Skin epidermis (tissue), 12 donors: ENCODE data around the gene MT1G.
"Not testable (repeated sequence)": the region's sequence is repeated elsewhere in the genome, so short reads cannot be mapped to it uniquely, and the experiment has no call there.

Experiments used
- H3K27ac ChIP-seq, 21 experiments: fragments of 200-600 bp; sonication (generic) in 11 of 21; one replicate each; pipeline ENCODE4 v1.5.0; 2020; ENCODE audit warnings: mild to moderate bottlenecking in 3 of 21, inconsistent platforms in 2 of 21, moderate library complexity in 2 of 21
- H3K4me3 ChIP-seq, 7 experiments: fragments of 200-600 bp; sonication (generic) in 2 of 7; one replicate each; pipeline ENCODE4 v1.5.0; 2020; ENCODE audit warnings: inconsistent platforms in 2 of 7, mild to moderate bottlenecking in 2 of 7, moderate library complexity in 1 of 7

MT1G gene

GRCh38 chr16:56625943-56626654, 41.8 kb downstream of the MT1G start:
- peak overlapping the region; percentile 62 to 96 (median 85) for H3K27ac ChIP-seq
- H3K4me3 ChIP-seq: peak overlapping the region; percentile 30 to 65 (median 52)

DNA sequence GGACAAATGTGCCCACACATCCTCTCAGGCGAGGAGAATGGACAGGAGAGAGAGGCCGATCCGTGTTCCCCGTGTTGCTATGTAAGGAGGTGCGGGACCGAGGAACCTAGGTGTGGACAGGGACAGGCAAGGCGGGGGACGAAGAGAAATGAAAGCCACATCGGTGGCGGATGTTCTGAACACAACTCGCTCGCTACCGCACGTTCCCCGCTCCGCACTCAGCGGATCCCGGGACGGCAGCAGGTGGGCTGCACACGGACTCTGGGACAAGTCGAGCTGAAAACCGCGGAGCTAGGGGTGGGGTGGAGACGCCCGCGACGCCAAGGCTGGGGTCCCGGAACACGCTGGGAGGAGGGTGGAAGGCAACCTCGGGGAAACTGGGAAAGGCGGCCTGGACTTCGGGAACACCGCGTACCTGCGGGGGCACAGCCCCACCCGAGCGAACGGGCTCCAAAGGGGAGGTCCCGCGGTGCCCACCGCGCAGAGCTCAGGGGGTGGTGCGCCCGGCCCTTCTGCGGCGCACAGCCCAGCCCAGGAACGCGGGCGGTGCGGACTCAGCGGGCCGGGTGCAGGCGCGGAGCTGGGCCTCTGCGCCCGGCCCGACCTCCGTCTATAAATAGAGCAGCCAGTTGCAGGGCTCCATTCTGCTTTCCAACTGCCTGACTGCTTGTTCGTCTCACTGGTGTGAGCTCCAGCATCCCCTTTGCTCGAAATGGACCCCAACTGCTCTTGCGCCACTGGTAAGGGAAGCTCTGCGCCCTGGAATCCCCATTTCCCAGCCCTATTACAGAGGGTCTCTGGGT, 42.5 kb downstream of the MT1G start, which contains the start of gene MT1E:
MT1E (plus strand) TSS at position 642 of the 803 bp plus-strand sequence; CDS start at position 713, 71 bp downstream.
- peak within 1 kb of the TSS; percentile 62 to 96 (median 85) for H3K27ac ChIP-seq
- peak within 1 kb of the TSS; percentile 30 to 65 (median 52) for H3K4me3 ChIP-seq

DNA sequence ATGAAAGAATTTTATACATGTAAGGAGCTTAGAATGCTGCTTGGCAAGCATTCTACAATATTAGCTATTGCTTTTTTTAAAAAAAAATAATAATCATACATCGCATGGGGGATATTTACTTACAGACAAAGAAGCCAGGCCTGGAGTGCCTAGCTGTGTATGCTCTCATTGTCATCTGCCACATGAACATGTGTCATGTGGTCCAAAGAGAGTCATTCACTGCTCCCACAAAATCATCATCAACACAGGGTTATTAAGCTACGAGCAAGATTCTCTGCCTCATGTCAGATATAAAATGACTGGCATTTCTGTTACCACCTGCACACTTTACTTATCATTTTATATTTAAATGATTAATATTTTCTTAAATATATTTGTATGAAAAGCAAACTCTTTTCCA, 44.2 kb downstream of the MT1G start:
- no peak overlapping the region for H3K27ac ChIP-seq
- H3K4me3 ChIP-seq: no peak overlapping the region

DNA sequence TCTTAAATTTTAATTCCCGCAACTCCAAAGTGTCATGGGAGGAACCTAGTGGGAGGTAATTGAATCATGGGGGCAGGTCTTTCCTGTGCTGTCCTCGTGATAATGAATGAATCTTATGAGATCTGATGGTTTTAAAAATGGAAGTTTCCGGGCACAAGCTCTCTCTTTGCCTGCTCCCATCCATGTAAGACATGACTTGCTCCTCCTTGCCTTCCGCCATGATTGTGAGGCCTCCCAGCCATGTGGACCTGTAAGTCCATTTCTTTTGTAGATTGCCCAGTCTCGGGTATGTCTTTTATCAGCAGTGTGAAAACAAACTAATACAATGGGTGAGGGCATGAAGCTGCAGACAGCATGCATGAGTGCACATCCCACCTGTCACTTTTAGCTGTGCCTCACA, 44.7 kb downstream of the MT1G start:
- not testable (repeated sequence) for H3K27ac ChIP-seq, H3K4me3 ChIP-seq

GRCh38 chr16:56621665-56622445, 46.0 kb downstream of the MT1G start:
- H3K27ac ChIP-seq, H3K4me3 ChIP-seq: not testable (repeated sequence)

DNA sequence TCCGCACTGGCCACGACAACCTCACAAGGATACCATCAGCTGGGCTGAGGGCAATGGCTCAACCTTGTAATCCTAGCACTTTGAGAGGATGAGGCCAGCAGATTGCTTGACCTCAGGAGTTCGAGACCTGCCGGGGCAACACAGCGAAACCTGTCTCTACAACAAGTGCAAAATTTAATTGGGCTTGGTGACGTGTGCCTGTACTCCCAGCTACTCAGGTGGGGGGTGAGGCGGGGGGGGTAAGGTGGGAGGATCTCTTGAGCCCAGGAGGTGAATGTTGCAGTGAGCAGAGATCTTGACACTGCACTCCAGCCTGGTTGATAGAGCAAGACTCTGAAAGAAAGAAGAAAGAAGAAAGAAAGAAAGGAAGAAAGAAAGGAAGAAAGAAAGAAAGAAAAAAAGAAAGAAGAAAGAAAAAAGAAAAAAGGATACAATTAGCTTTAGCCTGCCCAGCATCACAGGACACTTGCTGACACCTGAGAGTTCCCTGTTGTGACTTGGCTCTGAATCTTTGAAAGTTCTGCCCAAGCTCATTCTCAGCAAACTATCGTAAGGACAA, 47.4 kb downstream of the MT1G start:
- Histone ChIP-seq H3K4me3 (no peak overlapping the region), H3K27ac (no peak overlapping the region)

DNA sequence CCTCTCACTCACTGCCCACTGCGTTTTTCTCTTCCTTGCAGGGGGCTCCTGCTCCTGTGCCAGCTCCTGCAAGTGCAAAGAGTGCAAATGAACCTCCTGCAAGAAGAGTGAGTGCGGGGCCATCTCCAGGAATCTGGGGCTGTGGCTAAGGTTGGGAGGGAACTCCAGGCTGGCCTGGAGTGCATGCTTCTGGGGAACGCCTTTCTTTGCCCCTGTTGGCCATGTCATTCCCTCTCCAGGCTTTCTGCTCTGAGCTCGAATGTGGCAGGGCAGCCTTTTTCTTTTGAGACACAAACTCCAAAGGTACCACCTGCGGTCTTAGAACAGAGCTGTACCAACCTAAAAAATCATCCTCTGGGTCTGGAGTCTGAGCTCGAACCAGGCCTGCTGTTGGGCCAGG, 49.7 kb downstream of the MT1G start:
- Histone ChIP-seq H3K27ac (no peak overlapping the region), H3K4me3 (no peak overlapping the region)

DNA sequence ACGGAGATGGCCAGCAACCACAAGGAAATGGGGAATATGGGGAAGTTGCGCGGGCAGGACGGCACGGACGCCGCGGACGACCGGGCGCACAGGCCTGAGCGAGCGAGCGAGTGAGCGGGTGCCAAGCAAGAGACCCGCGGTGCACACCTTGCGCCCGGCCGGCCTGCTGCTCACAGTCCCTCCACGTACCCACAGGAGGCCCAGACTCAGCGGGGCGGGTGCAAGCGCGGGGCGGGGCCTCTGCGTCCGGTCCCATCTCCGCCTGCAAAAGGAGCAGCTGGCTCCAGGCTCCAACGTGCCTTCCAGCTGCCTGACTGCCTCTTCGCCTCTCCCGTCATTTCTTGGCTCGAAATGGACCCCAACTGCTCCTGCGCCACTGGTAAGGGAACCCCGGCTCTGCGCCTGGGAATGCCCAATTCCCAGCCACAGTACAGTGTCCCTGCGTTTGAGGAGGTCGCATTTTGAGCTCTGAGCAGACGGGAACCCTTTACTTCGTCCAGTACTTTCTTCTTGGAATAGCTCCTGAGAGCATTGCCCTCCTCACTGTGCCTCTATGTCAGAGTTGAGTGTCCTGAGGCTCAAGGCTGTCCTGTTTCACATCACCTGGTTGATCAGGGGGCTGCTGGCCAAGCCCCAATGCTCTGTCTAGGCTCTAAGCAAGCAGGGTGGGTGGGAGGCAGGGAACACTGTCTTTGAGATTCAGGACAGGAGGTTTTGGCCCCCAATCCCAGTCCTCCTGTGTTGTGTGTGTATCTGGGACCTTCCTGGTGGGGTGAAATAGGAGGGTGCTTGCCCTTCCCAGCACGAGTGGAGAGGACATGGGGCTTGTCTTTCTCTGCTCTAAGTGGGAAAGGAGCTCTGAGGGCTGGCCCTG, 50.4 kb downstream of the MT1G start:
- Histone ChIP-seq H3K4me3 (peak overlapping the region in 6 of 7 experiments; percentile 1 to 30 (median 22)), H3K27ac (peak overlapping the region in 9 of 21 experiments; percentile 0 to 67 (median 38))
